ENCODE measurements around the gene TGFBR1.

The TGFBR1 gene

GRCh38 chr9:99169982-99170761, 65.3 kb downstream of the TGFBR1 start:
- no peak for DNase-seq (ENCODE audit: low read depth, low spot score)

GRCh38 chr9:99171225-99172123, 66.6 kb downstream of the TGFBR1 start:
- DNase-seq (ENCODE audit: low read depth, low spot score) = no peak

- DNase-seq (ENCODE audit: low read depth, low spot score) = no peak
Measured at GRCh38 chr9:99172124-99173091, 67.5 kb downstream of the TGFBR1 start.

- no peak for DNase-seq (ENCODE audit: low read depth, low spot score)
Measured at GRCh38 chr9:99173570-99174504, 68.9 kb downstream of the TGFBR1 start.

- no peak for DNase-seq (ENCODE audit: low read depth, low spot score)
Measured at GRCh38 chr9:99176527-99177013, 71.7 kb downstream of the TGFBR1 start.

GRCh38 chr9:99177576-99178366, 72.9 kb downstream of the TGFBR1 start:
- DNase-seq (ENCODE audit: low read depth, low spot score) = no peak

GRCh38 chr9:99178912-99179872, 74.3 kb downstream of the TGFBR1 start:
- DNase-seq (ENCODE audit: low read depth, low spot score) = no peak

GRCh38 chr9:99180199-99180598, 75.3 kb downstream of the TGFBR1 start:
- no peak for DNase-seq (ENCODE audit: low read depth, low spot score)

- DNase-seq (ENCODE audit: low read depth, low spot score) = no peak
Measured at GRCh38 chr9:99180662-99181061, 75.7 kb downstream of the TGFBR1 start.

- no peak for DNase-seq (ENCODE audit: low read depth, low spot score)
Measured at GRCh38 chr9:99181206-99181605, 76.3 kb downstream of the TGFBR1 start.

GRCh38 chr9:99181621-99182020, 76.7 kb downstream of the TGFBR1 start:
- DNase-seq (ENCODE audit: low read depth, low spot score) = no peak

GRCh38 chr9:99182356-99182755, 77.4 kb downstream of the TGFBR1 start:
- DNase-seq (ENCODE audit: low read depth, low spot score) = no peak

GRCh38 chr9:99183616-99184015, 78.7 kb downstream of the TGFBR1 start:
- DNase-seq (ENCODE audit: low read depth, low spot score) = no peak

- no peak for DNase-seq (ENCODE audit: low read depth, low spot score)
Measured at GRCh38 chr9:99184110-99184474, 79.2 kb downstream of the TGFBR1 start.

GRCh38 chr9:99184475-99185347, 79.8 kb downstream of the TGFBR1 start:
- DNase-seq (ENCODE audit: low read depth, low spot score) = peak; percentile 46

GRCh38 chr9:99185348-99185632, 80.4 kb downstream of the TGFBR1 start:
- no peak for DNase-seq (ENCODE audit: low read depth, low spot score)

GRCh38 chr9:99185934-99186333, 81.0 kb downstream of the TGFBR1 start:
- DNase-seq (ENCODE audit: low read depth, low spot score) = no peak

- DNase-seq (ENCODE audit: low read depth, low spot score) = no peak
Measured at GRCh38 chr9:99187311-99187710, 82.4 kb downstream of the TGFBR1 start.

Data from brain pericyte (primary cell).